Esophagus muscularis mucosa (tissue), 4 donors: Measurements from ENCODE around the gene RUNX3. TPM values are rescaled to one million over a fixed set of nuclear protein-coding genes. Genes with fewer than 3 reads are reported as not detected.

Experiments used
- DNase-seq: peaks from one replicate; pipeline ENCODE4 v3.0.0-alpha.2; 2017; ENCODE audit errors: extremely low spot score
- H3K27ac ChIP-seq, 4 donors: fragments of 200-600 bp; sonication (generic); replicated peaks in 1 of 4; 1 replicate in 3 of 4; 2 replicates in 1 of 4; pipeline ENCODE4 v1.5.1; 2016 to 2019; ENCODE audit warnings: mild to moderate bottlenecking in 1 of 4
- H3K27me3 ChIP-seq, 4 donors: fragments of 200-600 bp; sonication (generic); one replicate each; pipeline versions ENCODE4 v1.5.1 to v1.6.0; 2016 to 2019
- H3K36me3 ChIP-seq, 4 donors: fragments of 200-600 bp; sonication (generic); one replicate each; pipeline ENCODE4 v1.5.1; 2016 to 2019
- H3K4me1 ChIP-seq, 4 donors: fragments of 200-600 bp; sonication (generic); one replicate each; pipeline ENCODE4 v1.5.1; 2016 to 2019
- H3K4me3 ChIP-seq, 4 donors: fragments of 200-600 bp; sonication (generic); 1 replicate in 2 of 4; 2 replicates in 2 of 4; pipeline ENCODE4 v1.5.1; 2016 to 2019; ENCODE audit warnings: mild to moderate bottlenecking in 4 of 4, moderate library complexity in 1 of 4
- H3K9me3 ChIP-seq, 4 donors: fragments of 200-600 bp; sonication (generic); 1 replicate in 3 of 4; 2 replicates in 1 of 4; pipeline ENCODE4 v1.5.1; 2016 to 2019
- EP300 ChIP-seq: sonication (generic); formaldehyde crosslinking; IDR thresholded peaks from one replicate; pipeline ENCODE4 v1.6.1; 2017; ENCODE audit warnings: antibody characterized with exemption
- POLR2A ChIP-seq: fragments of 450-650 bp; IDR thresholded peaks from one replicate; pipeline ENCODE4 v1.6.1; 2017; ENCODE audit warnings: antibody characterized with exemption, moderate library complexity, mild to moderate bottlenecking, low read depth
- POLR2AphosphoS5 ChIP-seq, 2 donors: sonication (generic); formaldehyde crosslinking; IDR thresholded peaks; one replicate each; pipeline ENCODE4 v1.6.1; 2017; ENCODE audit warnings: antibody characterized with exemption in 2 of 2
- WGBS: methylation state at CpG from one replicate; pipeline ENCODE4 v1.1.5; 2018; 5-methylcytosine and 5-hydroxymethylcytosine counted together
- intact Hi-C: fragments of 100-400 bp; cut with DNase I; formaldehyde crosslinking; loops from one replicate; pipeline ENCODE4 v1.15.1; 2023
- total RNA-seq, 4 donors: library from RNA; depleted of rRNA; stranded (reverse); fragments of >200 nt; gene quantifications; one replicate each; pipeline versions ENCODE4 v1.1.0 to v1.2.1, GENCODE V29; 2016
- TF ChIP-seq, protein P1 (sequence below), 3 experiments: fragments of 200-600 bp in 2 of 3; fragments of 450-650 bp in 1 of 3; sonication (generic) in 2 of 3; IDR thresholded peaks; one replicate each; pipeline ENCODE4 v1.5.1; 2017 to 2019; ENCODE audit warnings: antibody characterized with exemption in 3 of 3, mild to moderate bottlenecking in 2 of 3, moderate library complexity in 1 of 3

RUNX3 gene
- total RNA-seq, 4 donors from 2014 or later: 0.91 to 4.4 (median 2.3) TPM

DNA sequence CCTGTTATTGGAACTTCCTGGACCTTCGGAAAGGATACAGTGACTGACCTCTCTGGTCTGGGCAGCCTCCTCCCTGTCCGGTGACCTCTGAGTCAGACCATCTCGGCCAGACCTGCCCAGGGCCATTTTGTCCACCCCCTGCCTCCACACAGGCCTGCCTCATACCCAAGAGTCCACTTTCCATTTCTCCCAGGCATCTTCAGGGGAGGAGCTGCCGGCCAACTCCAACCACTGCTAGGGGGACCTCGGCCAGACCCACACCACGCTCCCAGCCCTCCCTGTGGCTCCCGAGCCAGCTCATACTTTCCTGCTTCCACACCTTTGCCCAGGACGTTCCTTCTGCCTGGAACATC lies 29.5 kb upstream of the RUNX3 start:
- TF ChIP-seq, protein P1, sequence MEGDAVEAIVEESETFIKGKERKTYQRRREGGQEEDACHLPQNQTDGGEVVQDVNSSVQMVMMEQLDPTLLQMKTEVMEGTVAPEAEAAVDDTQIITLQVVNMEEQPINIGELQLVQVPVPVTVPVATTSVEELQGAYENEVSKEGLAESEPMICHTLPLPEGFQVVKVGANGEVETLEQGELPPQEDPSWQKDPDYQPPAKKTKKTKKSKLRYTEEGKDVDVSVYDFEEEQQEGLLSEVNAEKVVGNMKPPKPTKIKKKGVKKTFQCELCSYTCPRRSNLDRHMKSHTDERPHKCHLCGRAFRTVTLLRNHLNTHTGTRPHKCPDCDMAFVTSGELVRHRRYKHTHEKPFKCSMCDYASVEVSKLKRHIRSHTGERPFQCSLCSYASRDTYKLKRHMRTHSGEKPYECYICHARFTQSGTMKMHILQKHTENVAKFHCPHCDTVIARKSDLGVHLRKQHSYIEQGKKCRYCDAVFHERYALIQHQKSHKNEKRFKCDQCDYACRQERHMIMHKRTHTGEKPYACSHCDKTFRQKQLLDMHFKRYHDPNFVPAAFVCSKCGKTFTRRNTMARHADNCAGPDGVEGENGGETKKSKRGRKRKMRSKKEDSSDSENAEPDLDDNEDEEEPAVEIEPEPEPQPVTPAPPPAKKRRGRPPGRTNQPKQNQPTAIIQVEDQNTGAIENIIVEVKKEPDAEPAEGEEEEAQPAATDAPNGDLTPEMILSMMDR (IDR thresholded peaks at IDR 0.05): no peak
- H3K4me3 ChIP-seq: no peak overlapping the region
- peaks cover 0 to 58% (median 0%) of the 10 kb centered on the region in 4 donors for H3K27me3 ChIP-seq
- intact Hi-C loops: no loop called here
- no peak overlapping the region for H3K27ac ChIP-seq
- H3K4me1 ChIP-seq: no peaks in the 10 kb centered on the region
- DNase-seq: no peak
- 89% methylated on average over 8 of the region's 8 CpGs for WGBS
- H3K36me3 ChIP-seq: no peaks in the 10 kb centered on the region
- H3K9me3 ChIP-seq: no peaks in the 10 kb centered on the region

DNA sequence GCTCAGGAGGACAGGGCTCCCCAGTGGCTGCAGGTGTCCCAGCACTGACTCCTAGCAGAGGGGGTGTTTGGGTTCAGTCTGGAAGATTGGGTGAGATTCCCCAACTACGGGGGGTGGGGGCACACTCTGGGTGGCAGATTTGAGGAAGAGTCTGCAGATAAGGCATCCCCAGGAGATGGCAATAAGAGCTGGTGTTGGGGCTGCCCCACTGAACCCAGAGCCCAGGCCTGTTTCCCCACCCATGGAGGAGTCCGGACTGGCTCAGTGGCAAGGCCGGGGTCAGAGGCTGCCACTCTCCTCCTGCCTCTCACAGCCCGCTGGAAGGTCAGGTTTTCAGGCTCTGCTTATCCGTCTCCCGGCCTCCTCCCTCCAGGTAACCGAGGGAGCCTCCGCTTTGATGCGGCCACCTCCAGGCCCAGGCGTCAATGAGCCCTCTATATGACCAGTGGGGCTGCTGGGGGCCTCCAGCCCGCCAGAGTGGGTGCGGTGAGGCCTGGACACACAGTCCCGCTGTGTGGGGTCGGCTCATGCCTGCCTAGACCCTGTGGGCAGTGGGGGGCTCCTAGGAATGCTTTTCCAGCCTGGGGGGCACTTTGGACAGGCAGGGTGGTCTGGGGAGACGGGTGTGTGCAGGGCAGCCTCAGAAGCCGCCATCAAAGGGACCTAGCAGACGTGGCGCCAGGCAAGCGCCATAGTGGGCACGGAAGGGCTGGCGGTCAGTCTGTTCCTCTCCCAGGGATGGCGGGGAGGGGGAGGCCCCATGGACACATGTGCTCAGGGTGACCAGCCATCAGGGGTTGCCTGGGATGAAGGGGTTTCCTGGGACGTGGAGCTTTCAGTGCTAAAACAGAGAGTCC lies 28.9 kb upstream of the RUNX3 start:
- Histone ChIP-seq H3K4me3 (no peak overlapping the region), H3K36me3 (no peaks in the 10 kb centered on the region), H3K27ac (no peak overlapping the region), H3K4me1 (no peaks in the 10 kb centered on the region), H3K9me3 (no peaks in the 10 kb centered on the region), H3K27me3 (peaks cover 0 to 56% (median 0%) of the 10 kb centered on the region in 4 donors)
- intact Hi-C loops: no loop called here
- no peak for DNase-seq
- WGBS: 95% methylated on average over 12 of the region's 23 CpGs
- TF ChIP-seq, protein P1 (IDR thresholded peaks at IDR 0.05): no peak
- TF ChIP-seq POLR2AphosphoS5 (IDR thresholded peaks at IDR 0.05) (no peak), EP300 (no peak), POLR2A (no peak)

DNA sequence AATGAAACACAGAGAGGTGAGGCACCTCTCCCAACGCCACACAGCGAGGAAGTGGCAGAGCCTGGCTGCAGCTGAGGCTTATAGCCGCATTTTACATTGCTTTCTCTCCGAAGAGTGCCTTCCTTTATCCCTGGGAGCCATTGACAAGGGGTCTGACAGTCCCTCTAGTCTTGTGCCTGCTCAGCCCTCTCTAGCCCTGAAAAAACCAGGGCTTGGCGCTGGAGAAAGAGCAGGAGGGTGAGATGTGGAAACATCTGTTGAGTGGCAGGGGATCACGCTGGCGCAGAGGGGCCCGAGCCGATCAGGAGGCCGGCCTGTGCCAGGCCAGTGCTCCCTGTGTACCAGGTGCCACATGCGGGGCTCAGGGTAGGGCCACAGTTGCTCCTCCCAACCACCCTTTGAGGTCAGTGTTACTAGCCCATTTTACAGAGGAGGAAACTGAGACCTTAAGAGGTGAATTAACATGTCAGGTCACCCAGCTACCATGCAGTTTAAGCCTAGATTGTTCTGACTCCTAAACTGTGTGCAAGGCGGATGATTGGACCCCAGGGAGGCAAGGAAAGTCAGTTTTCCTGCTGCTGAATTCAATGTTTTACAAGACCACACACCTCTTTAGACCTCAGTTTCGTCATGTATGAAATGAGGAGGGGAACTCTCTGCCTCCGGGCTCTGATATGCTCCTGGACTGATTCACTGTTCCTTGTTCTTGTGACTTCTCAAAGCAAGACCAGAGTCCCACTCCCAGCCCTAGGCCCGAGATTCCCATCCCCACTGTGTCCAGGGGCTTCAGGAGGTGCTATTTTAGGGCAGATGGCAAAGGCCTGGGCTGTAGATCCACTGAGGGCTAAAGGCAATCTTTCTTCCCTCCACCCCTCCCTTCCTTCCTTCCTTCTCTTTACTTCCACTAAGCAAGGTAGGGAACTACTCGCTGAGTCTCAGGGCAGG lies 28.0 kb upstream of the RUNX3 start:
- intact Hi-C loops: no loop called here
- H3K27me3 ChIP-seq: peaks cover 0 to 49% (median 0%) of the 10 kb centered on the region in 4 donors
- TF ChIP-seq POLR2A: no peak
- TF ChIP-seq, protein P1 (IDR thresholded peaks at IDR 0.05): no peak
- TF ChIP-seq POLR2AphosphoS5 (IDR thresholded peaks at IDR 0.05): no peak
- no peak for TF ChIP-seq EP300
- no peak overlapping the region for H3K27ac ChIP-seq
- no peaks in the 10 kb centered on the region for H3K36me3 ChIP-seq
- no peak for DNase-seq
- 95% methylated on average over 16 of the region's 16 CpGs for WGBS
- no peak overlapping the region for H3K4me3 ChIP-seq
- H3K4me1 ChIP-seq: no peaks in the 10 kb centered on the region
- no peaks in the 10 kb centered on the region for H3K9me3 ChIP-seq

DNA sequence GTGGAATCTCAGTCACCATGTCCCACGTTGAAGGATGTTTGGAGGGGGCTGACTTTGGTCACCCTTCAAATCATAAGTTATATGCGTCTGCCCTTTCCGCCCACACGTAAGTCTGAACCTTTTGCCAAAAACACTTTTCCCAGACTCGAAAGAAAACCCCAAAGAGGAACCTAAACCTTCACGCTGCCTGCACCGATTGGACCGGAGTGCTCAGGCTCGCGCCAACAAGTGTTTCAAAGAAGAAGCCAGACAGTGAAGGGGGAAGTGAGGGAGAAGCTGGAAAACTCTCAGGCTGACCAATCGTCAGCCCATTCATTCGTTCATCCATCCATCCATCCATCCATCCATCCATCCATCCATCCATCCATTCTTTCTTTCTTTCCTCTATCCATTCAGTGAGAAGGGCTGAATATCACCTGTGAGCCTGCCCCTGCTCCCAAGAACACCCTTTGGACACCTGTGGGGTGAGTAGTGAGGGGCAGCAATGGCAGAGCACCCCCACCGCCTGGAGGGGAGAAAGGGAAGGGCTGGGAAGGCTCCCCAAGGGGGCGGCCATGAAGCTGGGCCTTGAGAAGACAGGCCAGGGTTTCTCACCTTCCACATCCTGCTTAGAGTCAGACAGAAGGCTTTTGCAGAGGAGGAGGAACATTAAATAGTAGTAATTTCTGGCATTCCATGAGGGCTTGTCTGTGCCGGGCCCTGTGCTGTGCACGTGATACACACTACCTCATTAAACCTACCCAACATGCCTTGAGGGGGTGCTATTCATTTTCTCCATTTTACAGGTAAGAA lies 27.1 kb upstream of the RUNX3 start:
- H3K36me3 ChIP-seq: no peaks in the 10 kb centered on the region
- TF ChIP-seq POLR2AphosphoS5 (IDR thresholded peaks at IDR 0.05) (no peak), EP300 (no peak), POLR2A (no peak)
- TF ChIP-seq, protein P1 (IDR thresholded peaks at IDR 0.05): no peak

More for the DNA sequence above, 27.1 kb upstream of the RUNX3 start:
- H3K4me3 ChIP-seq: no peak overlapping the region
- no peak overlapping the region for H3K27ac ChIP-seq
- H3K9me3 ChIP-seq: no peaks in the 10 kb centered on the region
- intact Hi-C loops: no loop called here
- no peaks in the 10 kb centered on the region for H3K4me1 ChIP-seq
- WGBS: 74% methylated on average over 16 of the region's 16 CpGs
- H3K27me3 ChIP-seq: peaks cover 0 to 47% (median 0%) of the 10 kb centered on the region in 4 donors
- DNase-seq: no peak
